Suprapubic skin (tissue), 4 donors: ENCODE data around the gene C4B. TPM values are rescaled to one million over a fixed set of nuclear protein-coding genes. Genes with fewer than 3 reads are reported as not detected.

Experiments used
- DNase-seq, 2 donors: peaks; one replicate each; pipeline ENCODE4 v3.0.0-alpha.2; 2019; ENCODE audit warnings: low spot score in 2 of 2
- H3K27ac ChIP-seq: fragments of 200-600 bp; sonication (generic); one replicate; pipeline ENCODE4 v1.5.1; 2019
- H3K27me3 ChIP-seq: fragments of 200-600 bp; sonication (generic); one replicate; pipeline ENCODE4 v1.5.1; 2019
- H3K36me3 ChIP-seq: fragments of 200-600 bp; sonication (generic); one replicate; pipeline ENCODE4 v1.5.1; 2019
- H3K4me1 ChIP-seq: fragments of 200-600 bp; sonication (generic); one replicate; pipeline ENCODE4 v1.5.1; 2019
- H3K4me3 ChIP-seq: fragments of 200-600 bp; sonication (generic); one replicate; pipeline ENCODE4 v1.5.1; 2019; ENCODE audit warnings: mild to moderate bottlenecking
- H3K9me3 ChIP-seq: fragments of 200-600 bp; sonication (generic); one replicate; pipeline ENCODE4 v1.5.1; 2019
- EP300 ChIP-seq: sonication (generic); formaldehyde crosslinking; IDR thresholded peaks from one replicate; pipeline ENCODE4 v1.6.1; 2017; ENCODE audit warnings: antibody characterized with exemption
- POLR2A ChIP-seq, 2 donors: fragments of 450-650 bp; IDR thresholded peaks; one replicate each; pipeline ENCODE4 v1.6.1; 2017; ENCODE audit warnings: antibody characterized with exemption in 2 of 2, mild to moderate bottlenecking in 2 of 2, moderate library complexity in 2 of 2
- POLR2AphosphoS5 ChIP-seq, 3 donors: sonication (generic); formaldehyde crosslinking; IDR thresholded peaks; one replicate each; pipeline ENCODE4 v1.6.1; 2017; ENCODE audit warnings: antibody characterized with exemption in 3 of 3
- WGBS: methylation state at CpG from one replicate; pipeline ENCODE4 v1.1.5; 2018; 5-methylcytosine and 5-hydroxymethylcytosine counted together
- total RNA-seq, 4 donors: library from RNA; depleted of rRNA; stranded (reverse); fragments of >200 nt; gene quantifications; one replicate each; pipeline ENCODE4 v1.1.0, GENCODE V29; 2016
- TF ChIP-seq, protein P1 (sequence below), 2 donors: fragments of 200-600 bp in 1 of 2; fragments of 450-650 bp in 1 of 2; sonication (generic) in 1 of 2; IDR thresholded peaks; one replicate each; pipeline ENCODE4 v1.5.1; 2016 to 2019; ENCODE audit warnings: antibody characterized with exemption in 2 of 2, mild to moderate bottlenecking in 1 of 2, moderate library complexity in 1 of 2

The C4B gene
- total RNA-seq, 4 donors from 2014 or later = 1.3 to 9.4 (median 5.1) TPM

DNA sequence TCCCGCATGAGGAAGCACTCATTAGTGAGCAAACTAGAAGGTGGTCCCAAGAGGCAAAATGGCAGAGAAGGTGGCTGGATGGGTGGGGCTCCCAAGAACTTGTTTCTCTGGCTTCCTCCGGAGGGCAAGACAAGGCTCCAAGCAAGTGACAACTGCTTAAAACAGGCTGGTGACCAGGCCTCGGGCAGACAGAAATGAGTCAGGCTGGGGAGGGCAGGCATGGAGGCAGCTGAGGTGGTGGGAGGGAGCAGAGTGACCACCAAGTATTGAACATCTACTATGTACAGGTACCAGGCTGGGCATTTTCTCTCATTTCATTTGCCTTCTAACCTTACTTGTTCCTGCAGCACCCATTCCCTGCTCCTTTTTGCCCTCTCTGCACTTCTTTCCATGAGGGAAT, 61.2 kb downstream of the C4B start:
- no peak for TF ChIP-seq POLR2A (IDR thresholded peaks at IDR 0.05)
- no peak for TF ChIP-seq POLR2AphosphoS5 (IDR thresholded peaks at IDR 0.05)
- TF ChIP-seq, protein P1, sequence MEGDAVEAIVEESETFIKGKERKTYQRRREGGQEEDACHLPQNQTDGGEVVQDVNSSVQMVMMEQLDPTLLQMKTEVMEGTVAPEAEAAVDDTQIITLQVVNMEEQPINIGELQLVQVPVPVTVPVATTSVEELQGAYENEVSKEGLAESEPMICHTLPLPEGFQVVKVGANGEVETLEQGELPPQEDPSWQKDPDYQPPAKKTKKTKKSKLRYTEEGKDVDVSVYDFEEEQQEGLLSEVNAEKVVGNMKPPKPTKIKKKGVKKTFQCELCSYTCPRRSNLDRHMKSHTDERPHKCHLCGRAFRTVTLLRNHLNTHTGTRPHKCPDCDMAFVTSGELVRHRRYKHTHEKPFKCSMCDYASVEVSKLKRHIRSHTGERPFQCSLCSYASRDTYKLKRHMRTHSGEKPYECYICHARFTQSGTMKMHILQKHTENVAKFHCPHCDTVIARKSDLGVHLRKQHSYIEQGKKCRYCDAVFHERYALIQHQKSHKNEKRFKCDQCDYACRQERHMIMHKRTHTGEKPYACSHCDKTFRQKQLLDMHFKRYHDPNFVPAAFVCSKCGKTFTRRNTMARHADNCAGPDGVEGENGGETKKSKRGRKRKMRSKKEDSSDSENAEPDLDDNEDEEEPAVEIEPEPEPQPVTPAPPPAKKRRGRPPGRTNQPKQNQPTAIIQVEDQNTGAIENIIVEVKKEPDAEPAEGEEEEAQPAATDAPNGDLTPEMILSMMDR (IDR thresholded peaks at IDR 0.05) = no peak
- no peak for TF ChIP-seq EP300
- peaks cover 27% of the 10 kb centered on the region for H3K36me3 ChIP-seq
- no peaks in the 10 kb centered on the region for H3K27me3 ChIP-seq
- peak overlapping the region; percentile 40 for H3K27ac ChIP-seq
- H3K4me3 ChIP-seq = no peak overlapping the region
- peaks cover 17% of the 10 kb centered on the region for H3K4me1 ChIP-seq
- H3K9me3 ChIP-seq = no peaks in the 10 kb centered on the region
- DNase-seq = no peak
- WGBS = 73% methylated on average over 3 of the region's 3 CpGs

- DNase-seq = peak in 1 of 2 donors; percentile 70
- no peak overlapping the region for H3K4me3 ChIP-seq
- peaks cover 24% of the 10 kb centered on the region for H3K36me3 ChIP-seq
These were observed 61.8 kb downstream of the C4B start for GRCh38 chr6:32076321-32076809.

GRCh38 chr6:32079566-32080290, 65.1 kb downstream of the C4B start:
- Histone ChIP-seq H3K36me3 (peaks cover 11% of the 10 kb centered on the region), H3K4me1 (peaks cover 37% of the 10 kb centered on the region)
- DNase-seq = no peak

More at GRCh38 chr6:32076321-32076809, 61.8 kb downstream of the C4B start:
- 50% methylated on average over 12 of the region's 12 CpGs for WGBS
- peaks cover 19% of the 10 kb centered on the region for H3K4me1 ChIP-seq
- H3K27me3 ChIP-seq = no peaks in the 10 kb centered on the region
- TF ChIP-seq EP300 = no peak
- TF ChIP-seq POLR2AphosphoS5 (IDR thresholded peaks at IDR 0.05) = peak in 1 of 3 donors; percentile 62
- H3K9me3 ChIP-seq = no peaks in the 10 kb centered on the region
- H3K27ac ChIP-seq = peak overlapping the region; percentile 32

DNA sequence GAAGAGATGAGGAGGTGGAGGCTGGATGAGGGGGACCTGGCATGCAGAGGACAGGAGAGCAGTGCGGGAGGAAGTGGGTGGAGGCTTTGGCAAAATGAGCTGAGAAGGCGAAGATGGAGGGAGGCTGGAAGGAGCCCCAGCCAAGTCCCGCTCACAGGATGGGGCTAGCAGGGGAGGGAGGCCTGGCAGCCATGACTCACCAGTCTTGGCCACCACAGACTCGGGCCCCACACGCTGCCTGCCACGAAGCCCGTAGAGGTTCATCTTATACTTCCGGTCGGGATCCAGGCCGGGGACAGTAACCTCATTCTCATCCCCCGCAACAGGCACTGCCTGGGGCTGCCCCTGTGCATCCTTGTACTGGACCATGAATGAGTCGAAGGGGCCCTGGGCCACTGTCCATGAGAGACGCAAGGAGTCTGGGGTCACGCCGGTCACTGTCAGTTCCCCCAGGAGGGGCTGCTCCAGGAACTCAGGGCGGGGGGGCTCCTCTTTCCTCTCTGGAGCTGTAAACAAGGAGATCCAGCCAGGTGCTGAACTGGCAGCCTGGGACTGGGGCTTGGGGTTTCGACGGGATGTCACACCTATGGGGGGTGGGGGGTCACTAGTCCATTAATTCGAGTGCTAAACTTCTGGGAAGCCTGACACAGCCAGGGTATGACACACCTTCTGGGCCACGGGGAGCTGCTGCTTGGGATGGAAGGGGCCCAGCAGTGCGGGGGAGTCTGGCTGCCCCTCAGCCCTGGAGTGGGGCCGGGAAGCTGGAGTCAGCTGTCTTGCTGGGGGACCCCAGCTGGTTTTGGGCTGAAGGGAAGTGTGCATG, 66.8 kb downstream of the C4B start:
- 53% methylated on average over 11 of the region's 22 CpGs for WGBS
- Histone ChIP-seq H3K27ac (peak overlapping the region; percentile 78), H3K4me3 (no peak overlapping the region), H3K9me3 (no peaks in the 10 kb centered on the region), H3K36me3 (peaks cover 11% of the 10 kb centered on the region), H3K4me1 (peaks cover 35% of the 10 kb centered on the region), H3K27me3 (no peaks in the 10 kb centered on the region)
- peak; percentile 89 to 91 for DNase-seq
- TF ChIP-seq POLR2AphosphoS5 (IDR thresholded peaks at IDR 0.05) = peak in 2 of 3 donors; percentile 8 to 9
- TF ChIP-seq, protein P1 (IDR thresholded peaks at IDR 0.05) = no peak

More at GRCh38 chr6:32079566-32080290, 65.1 kb downstream of the C4B start:
- TF ChIP-seq, protein P1 (IDR thresholded peaks at IDR 0.05) = no peak
- TF ChIP-seq POLR2A (IDR thresholded peaks at IDR 0.05) (no peak), POLR2AphosphoS5 (IDR thresholded peaks at IDR 0.05) (no peak), EP300 (no peak)
- Histone ChIP-seq H3K4me3 (no peak overlapping the region), H3K27me3 (no peaks in the 10 kb centered on the region), H3K9me3 (no peaks in the 10 kb centered on the region), H3K27ac (peak overlapping the region; percentile 31)
- WGBS = 77% methylated on average over 7 of the region's 7 CpGs

DNA sequence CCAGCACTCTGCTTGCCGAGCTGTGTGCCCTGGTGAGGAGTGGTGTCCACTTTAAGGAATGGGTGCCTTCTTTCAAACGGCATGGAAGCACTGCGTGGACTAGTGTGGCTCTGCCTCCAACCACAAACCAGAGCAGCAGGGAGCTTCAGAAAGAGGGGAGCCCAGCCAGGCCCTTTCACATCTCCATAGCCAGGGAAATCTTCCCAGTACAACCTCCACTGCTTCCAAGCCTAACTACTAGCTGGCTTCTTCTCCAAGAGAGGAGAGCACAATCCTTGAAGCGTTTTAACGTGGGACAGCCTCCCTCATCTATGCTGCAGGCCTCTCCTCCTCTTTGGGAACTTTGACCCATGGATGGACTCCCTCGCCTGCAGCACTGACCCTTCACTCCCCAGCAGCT, 67.9 kb downstream of the C4B start:
- H3K27me3 ChIP-seq = no peaks in the 10 kb centered on the region
- H3K4me1 ChIP-seq = peaks cover 42% of the 10 kb centered on the region
- 60% methylated on average over 6 of the region's 6 CpGs for WGBS
- peaks cover 11% of the 10 kb centered on the region for H3K36me3 ChIP-seq
- H3K4me3 ChIP-seq = no peak overlapping the region
- peak overlapping the region; percentile 78 for H3K27ac ChIP-seq
- no peak for DNase-seq
- no peaks in the 10 kb centered on the region for H3K9me3 ChIP-seq
- TF ChIP-seq POLR2AphosphoS5 (IDR thresholded peaks at IDR 0.05) = no peak
- no peak for TF ChIP-seq EP300
- TF ChIP-seq, protein P1 (IDR thresholded peaks at IDR 0.05) = no peak
- TF ChIP-seq POLR2A (IDR thresholded peaks at IDR 0.05) = no peak
